ENCODE measurements around the gene KPTN.
A peak's percentile ranks its signal among the peaks of the same experiment; 100 is the strongest.
"Not testable (repeated sequence)": the region's sequence is repeated elsewhere in the genome, so short reads cannot be mapped to it uniquely, and the experiment has no call there.

The KPTN gene

DNA sequence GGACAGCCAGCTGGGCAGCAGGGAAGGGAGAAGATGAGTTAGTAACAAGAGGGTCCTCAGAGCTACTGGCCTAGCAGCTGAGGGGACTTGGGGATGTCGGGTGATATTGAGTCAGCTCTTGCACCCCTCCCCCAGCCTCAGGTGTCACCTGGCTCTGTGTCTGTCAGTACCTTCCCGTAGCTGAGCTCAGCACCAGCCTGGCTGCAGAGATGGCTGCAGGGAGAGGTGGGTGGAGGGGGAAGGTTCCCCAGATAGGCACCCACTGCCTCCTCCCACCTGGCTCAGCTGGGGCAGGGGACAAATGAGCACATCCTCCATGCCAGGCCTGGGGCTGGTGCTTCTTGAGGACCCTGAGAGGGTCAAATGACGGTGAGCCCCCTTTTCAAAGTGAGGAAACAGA, 6.8 kb upstream of the KPTN start:
- DNase-seq, result no peak

DNA sequence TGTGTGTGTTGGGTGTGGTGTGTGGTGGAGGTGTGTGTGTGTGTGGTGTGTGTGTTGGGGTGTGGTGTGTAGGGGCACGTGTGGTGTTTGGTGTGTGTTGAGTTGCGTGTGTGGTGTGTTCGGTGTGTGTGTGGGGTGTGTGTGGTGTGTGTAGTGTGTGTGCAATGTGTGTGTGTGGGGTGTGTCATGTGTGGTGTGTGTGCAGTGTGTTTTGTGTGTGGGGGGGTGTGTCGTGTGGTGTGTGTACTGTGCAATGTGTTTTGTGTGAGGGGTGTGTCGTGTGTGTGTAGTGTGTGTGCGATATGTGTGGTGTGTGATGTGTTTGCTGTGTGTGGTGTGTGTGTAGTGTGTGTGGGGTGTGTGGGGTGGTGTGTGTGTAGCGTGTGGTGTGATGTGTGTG, 6.0 kb upstream of the KPTN start:
- DNase-seq, result no peak

DNA sequence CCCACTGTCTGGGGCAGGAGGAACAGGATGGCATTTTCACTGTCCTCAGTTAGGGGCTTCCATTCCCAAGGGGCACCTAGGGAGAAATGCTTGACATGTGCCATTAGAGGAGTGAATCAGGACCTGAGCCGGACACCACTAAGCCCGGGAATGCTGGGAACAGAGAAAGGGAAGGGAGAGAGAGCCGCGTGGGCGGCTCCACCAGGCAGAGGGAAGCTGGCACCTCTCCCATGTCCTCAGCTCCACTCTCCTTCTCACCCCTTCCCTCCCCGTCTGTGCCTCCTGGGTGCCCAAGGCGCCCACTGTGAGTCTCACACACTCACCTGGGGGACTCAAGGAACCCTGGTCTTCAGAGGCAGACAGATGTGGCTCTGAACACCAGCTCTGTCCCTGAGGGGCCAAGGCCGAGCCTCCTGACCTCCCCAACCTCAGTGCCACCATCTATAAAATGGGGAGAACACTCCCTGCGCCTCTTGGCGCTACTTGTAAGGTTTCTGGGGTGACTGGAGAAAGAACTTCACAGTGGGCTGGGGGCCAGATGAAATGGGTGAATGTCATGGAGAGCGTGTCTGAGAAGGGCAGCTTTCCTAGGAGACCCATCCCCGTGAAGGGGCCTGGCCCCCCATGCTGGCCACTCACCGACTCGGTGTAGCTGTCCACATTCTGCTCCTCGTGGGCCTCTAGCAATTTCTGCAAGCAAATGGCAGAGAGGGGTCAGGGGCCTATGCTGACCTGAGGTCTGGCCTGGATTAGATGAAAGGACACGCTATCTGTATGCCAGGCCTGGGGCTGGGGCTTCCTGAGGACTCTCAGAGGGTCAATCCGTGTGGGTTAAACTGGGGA, 5.3 kb upstream of the KPTN start:
- no peak for DNase-seq

DNA sequence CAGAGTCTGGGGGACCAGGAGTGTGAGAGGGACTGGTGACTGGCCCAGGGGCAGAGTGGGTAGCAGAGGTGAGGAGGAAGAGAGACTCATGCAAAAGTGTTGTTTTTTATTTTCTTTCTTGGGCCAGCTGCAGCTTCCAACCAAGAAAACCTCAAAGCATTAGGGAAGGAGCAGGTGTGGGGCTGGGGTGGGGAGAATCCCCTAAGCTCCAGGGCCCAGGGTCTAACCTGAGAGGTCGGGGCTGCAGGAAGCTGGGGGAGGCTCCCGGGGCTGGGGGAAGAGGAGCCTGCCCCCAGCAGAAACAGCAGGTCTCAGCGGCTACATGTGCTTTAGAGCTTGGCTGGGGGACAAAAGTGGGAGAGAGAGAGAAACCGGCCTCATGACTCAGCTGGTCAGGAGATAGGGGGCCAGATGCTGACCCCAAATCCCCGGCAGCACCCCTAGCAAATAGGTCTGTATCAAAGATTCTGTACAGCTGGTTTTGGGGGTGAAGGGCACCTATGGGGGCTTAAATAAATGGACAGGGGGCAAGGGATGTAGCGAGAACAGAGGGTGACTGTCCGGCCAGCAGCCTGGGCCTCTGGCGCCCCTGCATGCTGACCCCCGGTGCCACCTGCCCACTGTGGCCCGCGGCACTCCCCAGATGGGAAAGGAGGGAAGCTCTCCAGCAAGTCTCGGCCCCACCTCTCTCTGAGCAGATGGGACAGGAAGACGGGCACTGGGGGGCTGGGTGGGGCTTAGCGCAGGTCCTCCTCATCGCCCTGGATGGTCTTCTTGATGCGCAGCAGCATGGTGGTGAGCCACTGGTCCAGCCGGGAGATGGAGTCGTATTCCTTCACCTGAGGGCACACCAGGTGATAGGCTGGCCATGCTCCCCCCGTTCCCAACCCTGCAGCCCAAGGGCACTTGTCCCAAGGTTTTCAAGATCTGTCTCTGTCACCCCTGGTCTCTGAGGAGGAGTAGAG, 3.8 kb upstream of the KPTN start:
- no peak for DNase-seq

- no peak for DNase-seq
These were observed 2.9 kb upstream of the KPTN start for GRCh38 chr19:47486900-47487299.

DNA sequence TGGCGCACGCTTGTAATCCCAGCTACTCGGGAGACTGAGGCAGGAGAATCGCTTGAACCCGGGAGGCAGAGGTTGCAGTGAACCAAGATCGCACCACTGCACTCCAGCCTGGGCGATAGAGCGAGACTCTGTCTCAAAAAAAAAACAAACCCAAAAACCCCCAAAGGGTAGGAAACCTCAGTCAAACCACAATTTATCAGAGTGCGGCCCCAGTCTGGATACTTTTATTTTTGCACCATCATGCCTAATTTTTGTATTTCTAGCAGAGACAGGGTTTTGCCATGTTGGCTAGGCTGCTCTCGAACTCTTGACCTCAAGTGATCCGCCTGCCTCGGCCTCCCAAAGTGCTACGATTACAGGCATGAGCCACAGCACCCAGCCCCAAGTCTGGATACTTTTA, 2.2 kb upstream of the KPTN start:
- not testable (repeated sequence) for DNase-seq

- DNase-seq, result no peak
These were observed 1.2 kb upstream of the KPTN start for GRCh38 chr19:47485210-47485609.

GRCh38 chr19:47483200-47483599, 819 bp downstream of the KPTN start:
- DNase-seq, result no peak

GRCh38 chr19:47481460-47482052, 2.5 kb downstream of the KPTN start:
- DNase-seq, result no peak

- DNase-seq, result no peak
These were observed 3.4 kb downstream of the KPTN start for GRCh38 chr19:47480658-47481057.

- no peak for DNase-seq
These were observed 4.1 kb downstream of the KPTN start for GRCh38 chr19:47479701-47480503.

DNA sequence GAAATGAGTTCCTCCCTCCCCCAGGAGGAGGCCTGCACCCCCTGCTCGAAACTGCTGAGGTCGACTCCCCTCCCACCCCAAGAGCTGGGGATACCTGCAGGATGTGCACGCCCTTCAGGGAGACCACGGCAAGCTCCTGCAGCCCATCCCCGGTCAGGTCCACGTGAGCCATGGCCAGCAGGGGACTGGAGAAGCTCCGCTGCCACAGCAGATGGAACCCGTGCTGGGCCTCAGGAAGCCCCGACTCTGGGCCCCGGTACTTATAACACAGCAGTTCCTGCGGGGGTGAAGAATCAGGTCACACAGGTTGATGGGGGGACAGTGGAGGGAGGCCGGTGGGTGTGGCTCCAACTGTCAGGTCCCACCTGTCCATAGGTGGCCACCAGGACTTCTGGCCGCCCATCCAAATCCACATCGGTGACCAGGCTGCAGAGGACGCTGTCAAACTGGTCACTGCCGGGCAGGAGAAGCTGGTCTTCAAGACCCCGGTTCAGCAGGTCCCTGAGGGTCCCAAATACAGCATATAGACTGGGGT, 7.5 kb downstream of the KPTN start:
- no peak for DNase-seq

DNA sequence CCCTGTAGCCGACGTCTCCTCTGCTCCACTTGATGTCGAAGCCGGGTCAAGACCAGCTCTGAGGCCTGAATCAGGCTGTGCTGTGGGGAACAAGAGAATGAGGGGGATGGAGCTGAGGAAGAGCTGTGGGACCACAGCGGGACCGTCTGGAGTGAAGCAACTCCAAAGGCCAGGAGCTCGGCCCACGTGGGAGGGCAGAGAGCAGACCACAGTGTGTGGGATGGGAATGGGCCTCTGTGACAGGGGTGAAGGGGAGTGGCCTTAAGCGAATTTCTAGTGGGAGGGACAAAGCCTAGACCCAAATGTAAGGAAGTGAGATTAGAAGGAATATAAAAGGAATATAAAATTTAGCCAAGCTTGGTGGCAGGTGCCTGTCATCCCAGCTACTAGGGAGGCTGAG, 8.6 kb downstream of the KPTN start:
- DNase-seq, result no peak

DNA sequence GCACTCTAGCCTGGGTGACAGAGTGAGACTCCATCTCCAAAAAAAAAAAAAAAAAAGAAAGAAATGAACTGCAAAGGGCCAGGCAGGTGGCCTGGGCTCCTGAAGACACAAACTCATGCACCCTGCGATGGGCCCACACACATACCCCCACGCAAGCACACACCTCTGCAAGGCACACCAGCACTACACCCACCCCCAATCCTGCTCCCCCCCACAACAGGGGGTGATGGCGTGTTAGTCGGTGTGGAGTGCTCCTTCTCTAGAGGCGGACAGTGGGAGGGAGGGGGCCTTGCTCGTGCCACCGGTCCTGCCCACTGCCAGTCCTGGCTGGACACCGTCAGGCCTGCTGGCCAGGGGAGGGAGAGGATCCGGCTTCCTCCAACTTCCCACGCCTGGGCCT, 10.7 kb downstream of the KPTN start:
- no peak for DNase-seq

- peak; percentile 68 for DNase-seq
These were observed 12.1 kb downstream of the KPTN start, which contains the start of gene SLC8A2 for GRCh38 chr19:47471733-47472457. TSS of gene SLC8A2 (minus strand) at chr19:47471893. CDS start at chr19:47466403, 5,490 bp downstream.

DNA sequence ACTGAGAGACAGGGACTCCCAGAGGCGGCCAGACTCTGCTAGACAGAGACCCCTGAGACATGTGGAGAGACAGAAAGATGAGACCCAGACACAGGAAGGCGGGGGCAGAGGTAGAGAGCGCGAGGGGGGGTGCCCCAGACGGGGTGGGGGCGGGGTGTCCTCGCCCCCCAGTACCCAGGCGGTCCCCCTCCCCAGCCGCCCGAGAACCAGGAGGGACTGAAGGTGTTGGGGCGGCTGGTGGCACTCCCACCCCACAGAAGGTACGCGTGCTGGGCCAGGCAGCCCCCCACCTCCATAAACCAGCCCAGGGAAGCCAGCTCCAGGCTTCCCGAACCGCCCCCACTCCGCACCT, 12.7 kb downstream of the KPTN start:
- DNase-seq, result no peak

DNA sequence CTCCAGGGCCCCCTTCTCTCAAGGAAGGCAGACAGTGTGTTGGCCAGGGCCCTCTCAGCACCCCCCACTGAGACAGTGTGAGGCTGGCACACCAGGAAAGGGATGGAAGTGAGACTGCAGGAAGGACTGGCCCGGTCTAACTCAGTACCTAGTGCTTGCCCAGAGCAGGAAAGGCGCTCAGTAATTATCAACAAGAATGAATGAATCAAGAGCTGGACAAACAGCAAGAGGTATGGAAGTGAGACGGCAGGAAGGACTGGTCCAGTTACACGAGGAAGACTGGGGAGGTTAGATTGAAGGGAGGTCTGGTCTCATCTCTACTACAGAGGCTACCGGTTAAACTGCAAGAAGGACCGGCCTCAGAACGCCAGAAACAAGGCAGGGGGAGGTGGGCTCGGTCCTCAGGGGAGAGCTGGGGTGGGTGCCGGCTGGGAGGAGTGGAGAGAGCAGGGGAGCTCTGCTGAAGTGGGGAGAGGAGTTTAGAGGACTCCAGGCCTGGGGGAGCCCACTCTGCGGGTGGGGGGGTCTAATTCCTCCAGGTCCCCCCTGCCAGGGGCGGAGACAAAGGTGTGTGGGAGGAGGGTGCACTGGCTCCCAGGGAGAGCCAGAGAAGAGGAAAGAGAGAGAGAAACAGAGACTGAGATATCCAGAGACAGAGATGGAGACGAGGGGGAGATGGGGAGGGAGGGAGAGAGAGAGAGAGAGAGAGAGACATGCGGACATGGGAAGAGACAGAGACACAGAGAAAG, 13.4 kb downstream of the KPTN start:
- DNase-seq, result no peak

- no peak for DNase-seq
These were observed 14.3 kb downstream of the KPTN start for GRCh38 chr19:47469719-47470118.

DNA sequence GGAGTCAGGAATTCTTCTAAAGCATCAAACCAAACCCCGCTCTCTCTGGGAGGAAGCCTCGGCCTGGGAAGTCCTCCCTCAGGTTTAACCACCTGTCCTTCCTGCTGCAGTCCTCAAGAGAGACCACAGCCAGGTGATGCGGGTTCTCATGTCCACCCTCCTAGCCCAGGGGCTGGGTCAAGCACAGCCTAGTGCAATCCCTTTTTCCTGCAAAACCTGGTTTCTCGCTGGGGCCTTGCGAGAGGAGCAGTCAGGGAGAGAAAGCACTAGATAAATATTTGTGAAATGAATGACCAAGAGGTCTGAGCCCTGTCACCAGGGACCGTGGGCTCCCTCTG, 14.7 kb downstream of the KPTN start:
- no peak for DNase-seq

GRCh38 chr19:47467914-47468313, 16.1 kb downstream of the KPTN start:
- DNase-seq, result no peak

- no peak for DNase-seq
These were observed 18.1 kb downstream of the KPTN start for GRCh38 chr19:47465957-47466356.
